Measurements from ENCODE around the gene GATAD2B. TPM values are rescaled to one million over a fixed set of nuclear protein-coding genes. Genes with fewer than 3 reads are reported as not detected.

GATAD2B gene
- total and polyA plus RNA-seq, 9 donors, result 11.2 to 73.0 (median 55.8) TPM

DNA sequence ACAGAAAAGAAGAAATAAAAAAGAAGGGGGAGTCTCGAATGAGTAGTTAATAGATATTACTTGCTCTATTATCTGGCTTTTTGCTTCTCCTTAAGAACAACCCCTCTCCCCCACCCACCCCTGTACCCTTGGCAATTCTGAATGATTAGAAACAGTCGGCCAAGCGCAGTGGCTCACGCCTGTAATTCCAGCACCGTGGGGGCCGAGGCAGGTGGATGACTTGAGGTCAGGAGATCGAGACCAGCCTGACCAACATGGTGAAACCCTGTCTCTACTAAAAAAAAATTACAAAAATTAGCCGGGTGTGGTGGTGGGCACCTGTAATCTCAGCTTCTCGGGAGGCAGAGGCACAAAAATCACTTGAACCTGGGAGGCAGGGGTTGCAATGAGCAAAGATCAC lies 42.7 kb downstream of the GATAD2B start:
- intact Hi-C loops (cut with DNase I), result no loop called here
- peaks cover 6% of the 10 kb centered on the region for H3K4me1 ChIP-seq (ENCODE audit: insufficient read depth)
- no peak for DNase-seq
- no peak overlapping the region for H3K4me3 ChIP-seq
- H3K27ac ChIP-seq, result no peak overlapping the region
- no peaks in the 10 kb centered on the region for H3K36me3 ChIP-seq
- TF ChIP-seq, protein P1, sequence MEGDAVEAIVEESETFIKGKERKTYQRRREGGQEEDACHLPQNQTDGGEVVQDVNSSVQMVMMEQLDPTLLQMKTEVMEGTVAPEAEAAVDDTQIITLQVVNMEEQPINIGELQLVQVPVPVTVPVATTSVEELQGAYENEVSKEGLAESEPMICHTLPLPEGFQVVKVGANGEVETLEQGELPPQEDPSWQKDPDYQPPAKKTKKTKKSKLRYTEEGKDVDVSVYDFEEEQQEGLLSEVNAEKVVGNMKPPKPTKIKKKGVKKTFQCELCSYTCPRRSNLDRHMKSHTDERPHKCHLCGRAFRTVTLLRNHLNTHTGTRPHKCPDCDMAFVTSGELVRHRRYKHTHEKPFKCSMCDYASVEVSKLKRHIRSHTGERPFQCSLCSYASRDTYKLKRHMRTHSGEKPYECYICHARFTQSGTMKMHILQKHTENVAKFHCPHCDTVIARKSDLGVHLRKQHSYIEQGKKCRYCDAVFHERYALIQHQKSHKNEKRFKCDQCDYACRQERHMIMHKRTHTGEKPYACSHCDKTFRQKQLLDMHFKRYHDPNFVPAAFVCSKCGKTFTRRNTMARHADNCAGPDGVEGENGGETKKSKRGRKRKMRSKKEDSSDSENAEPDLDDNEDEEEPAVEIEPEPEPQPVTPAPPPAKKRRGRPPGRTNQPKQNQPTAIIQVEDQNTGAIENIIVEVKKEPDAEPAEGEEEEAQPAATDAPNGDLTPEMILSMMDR (IDR thresholded peaks at IDR 0.05), result no peak
- TF ChIP-seq POLR2A (IDR thresholded peaks at IDR 0.05) (no peak), EP300 (IDR thresholded peaks at IDR 0.05) (no peak)
- no peaks in the 10 kb centered on the region for H3K27me3 ChIP-seq
- 80 to 85% (median 80%) methylated on average over 9 of the region's 9 CpGs for WGBS, 3 donors
- H3K9me3 ChIP-seq, result no peaks in the 10 kb centered on the region

DNA sequence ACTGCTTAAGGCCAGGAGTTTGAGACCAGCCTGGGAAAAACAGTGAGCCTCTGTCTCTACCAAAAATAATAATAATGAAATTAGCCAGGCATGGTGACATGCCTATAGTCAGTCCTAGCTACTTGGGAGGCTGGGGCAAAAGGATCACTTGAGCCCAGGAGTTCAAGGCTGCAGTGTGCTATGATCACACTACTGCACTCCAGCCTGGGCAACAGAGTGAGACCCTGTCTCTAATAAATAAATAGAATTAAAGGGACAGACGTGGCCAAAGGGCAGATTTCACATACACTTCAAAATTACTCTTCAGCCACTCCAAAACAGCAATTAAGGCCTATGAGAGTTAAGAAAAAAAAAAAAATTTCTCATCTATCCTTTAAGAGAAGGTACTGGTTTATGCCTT lies 45.7 kb downstream of the GATAD2B start:
- DNase-seq, result no peak
- Histone ChIP-seq H3K4me1 (ENCODE audit: insufficient read depth) (peaks cover 7% of the 10 kb centered on the region), H3K4me3 (no peak overlapping the region), H3K27me3 (no peaks in the 10 kb centered on the region), H3K36me3 (no peaks in the 10 kb centered on the region), H3K9me3 (no peaks in the 10 kb centered on the region), H3K27ac (no peak overlapping the region)
- no peak for TF ChIP-seq EP300 (IDR thresholded peaks at IDR 0.05)
- TF ChIP-seq POLR2A (IDR thresholded peaks at IDR 0.05), result no peak
- TF ChIP-seq, protein P1 (IDR thresholded peaks at IDR 0.05), result no peak
- intact Hi-C loops (cut with DNase I), result no loop called here
- 78 to 88% (median 80%) methylated on average over 1 of the region's 1 CpG for WGBS, 3 donors

DNA sequence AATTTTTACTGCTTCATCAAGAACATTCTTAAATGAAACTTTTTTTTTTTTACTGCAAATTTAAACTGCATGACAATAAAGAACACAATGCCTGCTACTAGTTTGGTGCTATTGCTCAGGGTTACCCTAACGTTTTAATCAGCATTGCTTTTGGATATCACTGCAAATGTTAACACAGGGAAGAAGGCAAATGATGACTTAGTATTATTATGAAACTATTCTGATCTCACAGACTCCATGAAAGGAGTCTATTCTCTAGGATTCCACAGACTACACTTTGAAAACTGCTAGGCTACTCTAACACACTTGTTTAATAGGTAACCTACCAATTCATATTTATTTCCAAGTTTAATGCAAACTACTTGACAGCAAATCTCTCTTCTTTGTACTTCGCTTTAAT lies 49.8 kb downstream of the GATAD2B start:
- 50 to 54% (median 52%) methylated on average over 2 of the region's 2 CpGs for WGBS, 3 donors
- Histone ChIP-seq H3K4me3 (no peak overlapping the region), H3K36me3 (no peaks in the 10 kb centered on the region), H3K27ac (no peak overlapping the region), H3K4me1 (ENCODE audit: insufficient read depth) (peaks cover 3% of the 10 kb centered on the region), H3K27me3 (no peaks in the 10 kb centered on the region), H3K9me3 (no peaks in the 10 kb centered on the region)
- intact Hi-C loops (cut with DNase I), result no loop called here
- no peak for TF ChIP-seq POLR2A (IDR thresholded peaks at IDR 0.05)
- TF ChIP-seq EP300 (IDR thresholded peaks at IDR 0.05), result no peak
- TF ChIP-seq, protein P1 (IDR thresholded peaks at IDR 0.05), result no peak
- no peak for DNase-seq

DNA sequence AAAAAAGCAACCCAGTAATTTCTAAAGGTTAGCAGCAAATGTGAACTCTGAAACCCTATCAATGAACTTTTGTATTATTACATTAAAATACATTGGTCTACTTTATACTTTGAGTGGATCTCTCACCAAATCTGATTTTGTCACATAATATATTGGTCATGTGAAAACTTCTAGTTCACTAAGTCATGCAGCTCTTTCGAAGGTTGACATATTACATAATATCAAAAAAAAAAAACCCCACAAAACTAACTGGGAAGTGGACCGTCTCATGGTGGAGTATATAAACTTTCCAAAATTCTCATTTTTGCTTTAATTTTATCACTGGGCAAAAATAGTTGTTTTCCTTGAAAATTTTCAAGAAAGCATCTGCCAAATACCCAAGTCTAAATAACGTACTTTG lies 50.4 kb downstream of the GATAD2B start:
- TF ChIP-seq, protein P1 (IDR thresholded peaks at IDR 0.05), result no peak
- TF ChIP-seq POLR2A (IDR thresholded peaks at IDR 0.05) (no peak), EP300 (IDR thresholded peaks at IDR 0.05) (no peak)
- Histone ChIP-seq H3K4me1 (ENCODE audit: insufficient read depth) (peaks cover 3% of the 10 kb centered on the region), H3K27me3 (no peaks in the 10 kb centered on the region), H3K36me3 (no peaks in the 10 kb centered on the region), H3K4me3 (no peak overlapping the region), H3K9me3 (no peaks in the 10 kb centered on the region), H3K27ac (peak overlapping the region in 1 of 2 donors; percentile 2)
- intact Hi-C loops (cut with DNase I), result no loop called here
- 11 to 25% (median 15%) methylated on average over 3 of the region's 3 CpGs for WGBS, 3 donors
- no peak for DNase-seq

Data from ovary (tissue), 9 donors.